ENCODE results near the gene FBXW8.

DNA sequence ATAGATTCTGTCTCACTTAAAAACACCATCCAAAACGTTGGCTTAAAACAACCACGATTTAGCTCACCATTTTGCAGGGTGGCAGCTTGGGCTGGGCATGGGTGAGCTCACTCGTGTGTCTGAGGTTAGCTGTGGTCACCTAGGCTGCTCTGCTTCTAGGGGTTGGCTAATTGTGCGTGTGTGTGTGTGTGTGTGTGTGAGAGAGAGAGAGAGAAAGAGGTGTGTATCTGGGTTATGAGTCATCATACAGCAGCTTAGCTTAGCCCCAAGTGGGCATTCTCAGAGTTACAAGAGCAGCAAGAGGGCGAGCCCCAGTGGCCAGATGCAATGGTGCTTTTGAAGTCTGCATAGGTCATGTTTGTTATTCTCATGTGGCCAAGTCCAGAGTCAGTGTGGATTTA, 6.0 kb downstream of the FBXW8 start:
- TF ChIP-seq, protein P1, sequence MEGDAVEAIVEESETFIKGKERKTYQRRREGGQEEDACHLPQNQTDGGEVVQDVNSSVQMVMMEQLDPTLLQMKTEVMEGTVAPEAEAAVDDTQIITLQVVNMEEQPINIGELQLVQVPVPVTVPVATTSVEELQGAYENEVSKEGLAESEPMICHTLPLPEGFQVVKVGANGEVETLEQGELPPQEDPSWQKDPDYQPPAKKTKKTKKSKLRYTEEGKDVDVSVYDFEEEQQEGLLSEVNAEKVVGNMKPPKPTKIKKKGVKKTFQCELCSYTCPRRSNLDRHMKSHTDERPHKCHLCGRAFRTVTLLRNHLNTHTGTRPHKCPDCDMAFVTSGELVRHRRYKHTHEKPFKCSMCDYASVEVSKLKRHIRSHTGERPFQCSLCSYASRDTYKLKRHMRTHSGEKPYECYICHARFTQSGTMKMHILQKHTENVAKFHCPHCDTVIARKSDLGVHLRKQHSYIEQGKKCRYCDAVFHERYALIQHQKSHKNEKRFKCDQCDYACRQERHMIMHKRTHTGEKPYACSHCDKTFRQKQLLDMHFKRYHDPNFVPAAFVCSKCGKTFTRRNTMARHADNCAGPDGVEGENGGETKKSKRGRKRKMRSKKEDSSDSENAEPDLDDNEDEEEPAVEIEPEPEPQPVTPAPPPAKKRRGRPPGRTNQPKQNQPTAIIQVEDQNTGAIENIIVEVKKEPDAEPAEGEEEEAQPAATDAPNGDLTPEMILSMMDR (IDR thresholded peaks at IDR 0.05): no peak
- no peak for TF ChIP-seq POLR2A (IDR thresholded peaks at IDR 0.05)
- TF ChIP-seq POLR2AphosphoS5 (IDR thresholded peaks at IDR 0.05): no peak
- no peak for TF ChIP-seq EP300 (IDR thresholded peaks at IDR 0.05)
